NOMO-1 (cell line): ENCODE data around the gene GNRH2.
"Not testable (repeated sequence)": the region's sequence is repeated elsewhere in the genome, so short reads cannot be mapped to it uniquely, and the experiment has no call there.

Experiments used
- DNase-seq, 2 experiments: peaks; one replicate each; lab custom pipeline; 2025; ENCODE audit not compliant: unreplicated experiment in 2 of 2; lab: John Stamatoyannopoulos, UW

The GNRH2 gene

GRCh38 chr20:3041854-3042409 is 1.5 kb upstream of the GNRH2 start:
- DNase-seq: no peak

- DNase-seq: no peak
Observed at GRCh38 chr20:3042625-3043024, 797 bp upstream of the GNRH2 start.

DNA sequence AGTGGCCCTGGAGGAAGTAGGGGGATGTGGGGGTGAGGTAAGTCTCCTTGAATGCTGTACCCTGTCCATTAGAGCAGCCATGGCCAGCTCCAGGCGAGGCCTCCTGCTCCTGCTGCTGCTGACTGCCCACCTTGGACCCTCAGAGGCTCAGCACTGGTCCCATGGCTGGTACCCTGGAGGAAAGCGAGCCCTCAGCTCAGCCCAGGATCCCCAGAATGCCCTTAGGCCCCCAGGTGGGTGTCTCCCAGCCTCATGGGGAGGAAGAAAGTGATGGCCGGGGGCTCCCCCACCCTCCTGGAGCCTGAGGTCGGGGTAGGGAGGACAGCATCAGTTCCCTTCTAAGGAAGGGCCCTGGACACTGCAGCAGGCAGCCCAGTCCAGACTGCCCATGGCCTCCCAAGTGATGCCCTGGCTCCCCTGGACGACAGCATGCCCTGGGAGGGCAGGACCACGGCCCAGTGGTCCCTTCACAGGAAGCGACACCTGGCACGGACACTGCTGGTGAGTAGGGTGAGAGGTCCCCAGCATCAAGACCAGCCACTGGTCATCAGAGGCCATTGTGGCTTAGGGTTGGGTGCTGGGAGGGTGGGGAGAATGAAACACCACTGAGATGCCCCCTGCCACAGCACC is 1.0 kb downstream of the GNRH2 start:
- DNase-seq: no peak

GRCh38 chr20:3045042-3045815 is 1.8 kb downstream of the GNRH2 start:
- DNase-seq: peak; percentile 80 to 84

DNA sequence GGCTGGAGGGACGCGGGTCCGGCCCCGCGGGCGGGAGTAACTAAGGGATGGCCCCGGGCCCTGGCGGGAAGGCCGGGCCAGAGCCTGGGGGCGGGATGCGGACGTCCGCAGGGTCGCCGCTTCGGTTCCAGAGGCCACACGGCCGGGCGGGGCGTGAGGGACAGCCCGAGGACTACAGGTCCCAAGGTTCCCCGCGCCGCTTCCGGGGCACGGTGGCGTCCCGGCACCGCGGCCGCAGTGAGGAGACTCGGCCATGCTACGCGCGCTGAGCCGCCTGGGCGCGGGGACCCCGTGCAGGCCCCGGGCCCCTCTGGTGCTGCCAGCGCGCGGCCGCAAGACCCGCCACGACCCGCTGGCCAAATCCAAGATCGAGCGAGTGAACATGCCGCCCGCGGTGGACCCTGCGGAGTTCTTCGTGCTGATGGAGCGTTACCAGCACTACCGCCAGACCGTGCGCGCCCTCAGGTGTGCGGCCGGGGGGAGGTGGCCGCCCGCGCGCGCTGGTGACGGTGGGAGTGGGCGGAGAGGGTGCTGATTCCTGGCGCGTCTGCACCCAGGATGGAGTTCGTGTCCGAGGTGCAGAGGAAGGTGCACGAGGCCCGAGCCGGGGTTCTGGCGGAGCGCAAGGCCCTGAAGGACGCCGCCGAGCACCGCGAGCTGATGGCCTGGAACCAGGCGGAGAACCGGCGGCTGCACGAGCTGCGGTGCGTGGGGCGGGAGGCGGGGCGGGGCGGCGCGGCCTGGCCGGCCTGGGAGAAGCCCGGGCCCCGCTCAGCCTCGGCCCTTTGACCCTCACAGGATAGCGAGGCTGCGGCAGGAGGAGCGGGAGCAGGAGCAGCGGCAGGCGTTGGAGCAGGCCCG is 2.6 kb downstream of the GNRH2 start, which contains the start of gene MRPS26:
Gene MRPS26 (plus strand): TSS at position 237 of the 861 bp plus-strand sequence. CDS start 17 bp downstream, at position 254.
- peak; percentile 81 to 84 for DNase-seq

- no peak for DNase-seq
Observed at GRCh38 chr20:3046677-3047462, 3.4 kb downstream of the GNRH2 start.

DNA sequence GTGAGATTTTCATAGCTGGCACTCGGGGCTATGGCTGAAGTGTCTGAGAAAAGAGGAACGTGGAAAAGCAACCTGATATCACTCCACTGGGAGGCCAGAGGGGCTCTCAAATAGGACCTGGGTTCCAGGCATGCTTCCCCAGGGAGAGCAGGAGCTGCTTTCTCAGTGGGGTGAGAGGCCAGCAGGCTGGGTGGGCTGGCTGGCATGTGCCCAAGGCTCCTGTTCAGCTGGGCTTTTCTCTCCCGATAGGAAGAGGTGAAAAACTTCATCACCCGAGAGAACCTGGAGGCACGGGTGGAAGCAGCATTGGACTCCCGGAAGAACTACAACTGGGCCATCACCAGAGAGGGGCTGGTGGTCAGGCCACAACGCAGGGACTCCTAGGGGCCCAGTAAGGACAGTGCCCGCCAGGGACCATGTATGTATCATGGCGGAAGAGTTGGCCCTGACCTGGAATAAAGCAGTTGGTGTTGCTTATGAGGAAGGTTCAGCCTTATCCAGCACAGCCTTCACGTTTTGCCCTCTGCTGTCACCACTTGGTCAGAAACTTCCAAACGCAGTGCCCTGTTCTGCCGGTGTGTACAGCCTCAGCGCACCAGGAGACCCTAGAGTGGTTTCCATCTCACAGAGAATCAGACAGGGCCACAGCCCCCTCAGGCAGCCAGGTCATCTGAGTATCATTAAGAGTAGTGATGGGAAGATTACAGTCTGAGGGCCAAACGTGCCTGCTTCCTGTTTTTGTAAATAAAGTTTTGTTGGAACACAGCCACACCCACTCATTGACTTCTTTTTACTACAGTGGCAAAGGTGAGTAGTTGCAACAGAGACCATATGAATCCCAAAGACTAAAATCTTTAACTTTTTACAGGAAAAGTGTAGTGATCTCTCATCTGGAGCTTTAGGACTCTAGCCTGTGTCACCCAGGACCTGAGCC is 4.3 kb downstream of the GNRH2 start:
- DNase-seq: no peak

DNA sequence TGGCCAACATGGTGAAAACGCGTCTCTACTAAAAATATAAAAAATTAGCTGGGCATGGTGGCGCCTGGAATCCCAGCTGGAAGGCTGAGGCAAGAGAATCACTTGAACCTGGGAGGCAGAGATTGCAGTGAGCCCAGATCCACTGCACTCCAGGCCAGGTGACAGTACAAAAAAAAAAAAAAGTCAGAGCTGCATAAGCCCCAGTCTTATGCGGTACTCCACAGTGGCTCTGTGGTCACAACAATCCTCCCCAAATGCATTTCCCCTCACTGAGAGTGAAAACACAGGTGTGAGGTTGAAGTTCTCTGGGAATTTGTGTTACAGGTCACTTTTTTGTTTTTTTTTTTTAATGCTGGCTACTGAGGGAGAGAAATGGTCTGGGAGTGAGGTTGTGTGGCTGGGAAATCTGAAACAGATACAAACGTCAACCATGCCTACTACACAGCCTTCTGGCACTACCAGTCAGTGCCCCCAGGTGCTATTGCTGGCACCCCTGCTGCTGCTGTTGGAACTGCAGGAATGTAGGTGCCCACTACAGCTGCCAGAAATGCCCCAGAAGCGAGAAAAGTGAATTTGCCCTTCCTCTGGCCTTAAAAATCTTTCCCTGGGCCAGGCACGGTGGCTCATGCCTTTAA is 8.1 kb downstream of the GNRH2 start:
- DNase-seq: no peak

DNA sequence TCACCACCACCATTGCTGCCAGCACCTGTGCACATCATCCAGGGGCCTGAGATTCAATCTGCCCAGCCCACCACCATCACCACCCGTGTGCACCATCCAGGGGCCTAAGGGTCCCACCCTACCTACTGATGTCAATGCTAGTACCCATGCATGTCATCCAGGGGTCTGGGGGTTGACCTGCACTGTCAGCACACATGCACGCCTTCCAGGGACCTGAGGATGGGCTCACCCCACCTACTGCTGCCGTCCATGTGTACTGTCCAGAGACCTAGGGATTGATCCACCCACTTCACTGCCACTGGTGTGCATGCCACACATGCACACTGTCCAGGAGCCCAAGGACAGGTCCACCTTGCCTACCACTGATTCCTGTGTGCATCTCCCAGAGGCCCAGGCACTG is 16.1 kb downstream of the GNRH2 start:
- DNase-seq: no peak

DNA sequence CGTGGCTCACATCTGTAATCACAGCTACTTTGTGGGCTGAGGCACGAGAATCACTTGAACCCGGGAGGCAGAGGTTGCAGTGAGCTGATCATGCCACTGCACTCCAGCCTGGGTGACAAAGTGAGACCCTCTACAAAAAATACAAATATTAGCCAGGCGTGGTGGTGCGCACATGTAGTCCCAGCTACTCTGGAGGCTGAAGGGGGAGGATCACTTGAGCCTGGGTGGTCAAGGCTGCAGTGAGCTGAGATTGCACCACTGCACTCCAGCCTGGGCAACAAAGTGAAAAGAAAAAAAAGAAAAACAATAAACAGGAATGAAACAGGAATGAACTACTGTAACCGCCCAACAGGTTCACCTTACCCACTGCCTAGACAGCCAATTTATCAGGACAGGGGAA is 20.7 kb downstream of the GNRH2 start:
- not testable (repeated sequence) for DNase-seq

DNA sequence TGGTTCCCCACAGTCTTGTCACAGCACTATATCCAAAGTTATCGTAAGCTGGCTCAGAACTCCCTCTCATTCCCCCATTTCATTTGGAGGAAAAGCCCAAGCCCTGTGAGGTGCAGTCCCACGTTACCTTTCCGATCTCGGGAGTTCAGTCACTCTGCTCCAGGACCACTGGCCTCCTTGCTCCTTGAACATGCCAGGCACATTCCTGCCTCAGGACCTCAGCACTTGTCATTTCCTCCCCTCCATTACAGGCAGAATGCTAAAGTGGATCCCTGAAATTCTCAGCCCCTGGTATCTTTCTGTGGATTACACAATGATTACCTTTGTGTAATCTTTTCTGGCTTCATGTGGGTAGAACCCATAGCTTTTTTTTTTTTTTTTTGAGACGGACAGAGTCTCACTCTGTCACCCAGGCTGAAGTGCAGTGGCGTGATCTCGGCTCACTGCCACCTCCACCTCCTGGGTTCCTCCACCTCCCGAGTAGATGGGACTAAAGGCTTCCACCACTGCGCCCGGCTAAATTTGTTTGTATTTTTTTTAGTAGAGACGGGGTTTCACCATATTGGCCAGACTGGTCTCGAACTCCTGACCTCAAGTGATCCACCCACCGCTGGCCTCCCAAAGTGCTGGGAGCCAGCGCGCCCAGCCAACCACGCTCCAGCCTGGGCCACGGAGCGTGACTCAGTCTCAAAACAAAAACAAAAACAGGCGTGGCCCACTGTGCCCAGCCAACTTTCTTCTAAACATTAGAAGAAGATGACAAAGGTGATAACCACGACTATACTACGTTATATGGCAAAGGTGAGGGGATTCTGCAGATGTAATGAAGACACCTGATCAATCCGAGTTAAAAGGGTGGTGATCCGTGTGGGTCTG is 24.0 kb downstream of the GNRH2 start:
- no peak for DNase-seq

GRCh38 chr20:3068075-3068474 is 24.7 kb downstream of the GNRH2 start:
- DNase-seq: no peak

- no peak for DNase-seq
Observed at GRCh38 chr20:3068986-3069900, 25.8 kb downstream of the GNRH2 start.

DNA sequence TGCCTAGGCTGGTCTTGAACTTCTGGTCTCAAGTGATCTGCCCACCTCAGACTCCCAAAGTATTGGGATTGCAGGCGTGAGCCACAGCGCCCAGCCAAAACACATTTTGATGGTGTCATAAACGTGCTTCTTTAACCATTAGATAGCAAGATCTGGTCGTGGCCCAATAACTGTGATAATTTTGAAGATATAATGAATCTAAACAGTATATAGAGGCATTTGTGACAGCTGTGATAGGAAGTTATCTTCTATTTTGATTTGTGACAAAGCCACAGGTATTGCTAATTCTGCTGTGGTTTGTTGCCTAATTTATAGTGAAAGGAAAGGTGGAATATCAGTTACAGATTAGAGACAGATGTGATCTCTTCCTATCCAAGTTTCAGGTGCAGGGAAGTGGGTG is 27.3 kb downstream of the GNRH2 start:
- DNase-seq: no peak

GRCh38 chr20:3071266-3071609 is 27.8 kb downstream of the GNRH2 start:
- DNase-seq: no peak

DNA sequence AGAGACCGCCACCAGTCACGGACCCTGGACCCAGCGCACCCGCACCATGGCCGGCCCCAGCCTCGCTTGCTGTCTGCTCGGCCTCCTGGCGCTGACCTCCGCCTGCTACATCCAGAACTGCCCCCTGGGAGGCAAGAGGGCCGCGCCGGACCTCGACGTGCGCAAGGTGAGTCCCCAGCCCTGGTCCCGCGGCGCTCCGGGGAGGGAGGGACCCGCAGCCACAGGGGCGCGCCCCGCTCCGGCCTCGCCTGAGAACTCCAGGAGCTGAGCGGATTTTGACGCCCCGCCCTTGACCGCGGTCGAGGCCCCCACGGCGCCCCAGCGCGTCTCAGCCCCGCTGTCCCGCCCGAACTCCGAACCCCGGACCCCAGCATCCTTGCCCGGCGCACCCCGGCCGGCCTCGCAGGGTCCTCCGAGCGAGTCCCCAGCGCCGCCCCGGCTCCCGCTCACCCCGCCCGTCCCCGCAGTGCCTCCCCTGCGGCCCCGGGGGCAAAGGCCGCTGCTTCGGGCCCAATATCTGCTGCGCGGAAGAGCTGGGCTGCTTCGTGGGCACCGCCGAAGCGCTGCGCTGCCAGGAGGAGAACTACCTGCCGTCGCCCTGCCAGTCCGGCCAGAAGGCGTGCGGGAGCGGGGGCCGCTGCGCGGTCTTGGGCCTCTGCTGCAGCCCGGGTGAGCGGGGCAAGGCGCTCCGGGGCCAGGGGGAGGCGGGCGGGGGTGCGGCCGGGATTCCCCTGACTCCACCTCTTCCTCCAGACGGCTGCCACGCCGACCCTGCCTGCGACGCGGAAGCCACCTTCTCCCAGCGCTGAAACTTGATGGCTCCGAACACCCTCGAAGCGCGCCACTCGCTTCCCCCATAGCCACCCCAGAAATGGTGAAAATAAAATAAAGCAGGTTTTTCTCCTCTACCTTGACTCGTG is 28.4 kb downstream of the GNRH2 start, which contains the start of gene OXT:
Gene OXT (plus strand): TSS at position 11 of the 920 bp plus-strand sequence. CDS start 36 bp downstream, at position 47.
- peak; percentile 9 to 24 for DNase-seq
